Astrocyte of the hippocampus (primary cell): Measurements from ENCODE around the gene RYR3.

Experiments used
- DNase-seq: peaks from one replicate; pipeline ENCODE4 v3.0.0; 2011; ENCODE audit warnings: low read depth, low spot score

RYR3 gene

DNA sequence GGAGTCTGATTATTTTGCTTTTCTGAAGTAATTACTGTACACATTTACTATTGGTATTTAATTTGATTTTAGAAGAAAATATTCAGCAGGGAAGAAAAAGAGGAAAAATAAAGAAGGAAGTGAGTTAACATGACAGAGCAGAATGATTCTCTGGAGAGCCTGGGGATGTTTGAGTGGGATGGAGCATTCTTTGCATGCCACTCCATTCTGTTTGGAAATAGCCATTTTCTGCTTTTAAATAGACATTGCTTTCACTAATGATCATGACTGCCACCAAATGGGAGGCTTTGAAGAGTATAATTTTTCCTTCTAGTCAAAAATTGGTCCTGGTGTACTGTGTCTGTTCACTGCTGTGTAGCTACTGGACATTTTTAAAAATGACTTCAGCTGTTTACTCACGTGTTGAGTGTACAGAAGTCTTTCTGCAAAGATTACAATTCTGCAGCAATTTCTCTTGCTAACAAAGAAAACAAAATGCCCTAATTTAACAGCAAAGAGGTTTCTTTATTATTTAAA lies 196.1 kb downstream of the RYR3 start:
- peak; percentile 30 for DNase-seq

- DNase-seq = no peak
These were observed 197.9 kb downstream of the RYR3 start for GRCh38 chr15:33508703-33509102.

DNA sequence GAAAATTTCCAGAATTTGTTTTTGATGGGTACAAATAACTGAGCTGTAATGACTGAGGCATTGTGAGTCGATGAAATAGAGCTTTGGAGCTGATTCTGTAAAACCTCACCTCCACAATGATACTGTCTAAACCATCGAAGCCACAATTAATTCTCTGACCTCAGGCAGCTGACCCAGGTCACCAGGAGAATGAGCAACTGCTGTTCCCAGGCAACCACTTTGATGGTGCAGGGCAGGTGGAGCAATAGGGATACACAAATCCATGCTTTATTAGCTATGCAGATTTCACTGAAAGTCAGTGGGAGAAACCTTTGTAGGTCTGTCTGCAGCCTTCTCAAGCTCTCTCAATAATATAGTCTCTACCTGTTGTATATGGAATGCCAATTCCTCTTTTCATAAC lies 204.4 kb downstream of the RYR3 start:
- no peak for DNase-seq

DNA sequence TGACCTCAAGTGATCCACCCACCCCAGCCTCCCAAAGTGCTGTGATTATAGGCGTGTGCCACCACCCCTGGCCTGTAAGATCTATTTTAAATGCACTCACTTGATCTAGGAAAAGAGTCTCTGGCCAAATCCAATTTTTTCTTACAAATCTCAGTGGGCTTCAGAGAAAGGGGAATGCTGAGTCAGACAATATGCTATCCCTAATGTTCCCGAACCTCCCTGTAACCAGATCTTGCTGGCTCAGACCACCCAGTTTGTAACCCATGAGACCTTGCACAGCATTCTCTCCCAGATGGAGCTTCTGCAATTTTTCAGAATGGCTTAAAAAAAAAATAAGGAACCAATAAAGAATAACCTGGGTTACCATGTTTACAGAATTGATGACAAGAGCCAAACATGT lies 205.8 kb downstream of the RYR3 start:
- no peak for DNase-seq

- DNase-seq = no peak
These were observed 207.2 kb downstream of the RYR3 start for GRCh38 chr15:33517944-33518343.

DNA sequence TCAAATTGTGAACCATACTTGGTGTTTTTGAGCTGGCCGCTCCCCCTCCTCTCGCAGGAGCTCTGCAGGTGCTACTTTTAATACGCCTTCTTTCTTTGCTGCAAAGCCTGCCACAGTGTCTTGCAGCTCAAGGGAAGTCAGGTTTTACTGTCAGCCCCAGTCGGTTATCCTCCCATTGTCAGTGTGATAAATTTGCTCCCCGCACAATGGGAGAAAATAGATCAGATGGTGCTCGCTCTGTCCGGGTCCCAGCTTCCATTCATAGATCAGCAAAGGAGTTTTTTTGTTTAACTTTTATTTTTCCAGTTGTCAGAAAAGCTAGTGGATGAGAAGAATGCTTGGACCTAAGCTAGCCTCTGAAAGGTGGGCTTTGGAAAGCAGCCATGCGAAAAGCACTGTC lies 207.7 kb downstream of the RYR3 start:
- no peak for DNase-seq

GRCh38 chr15:33524274-33524673 lies 213.5 kb downstream of the RYR3 start:
- DNase-seq = no peak

- DNase-seq = no peak
These were observed 215.8 kb downstream of the RYR3 start for GRCh38 chr15:33526532-33526931.

GRCh38 chr15:33533197-33533596 lies 222.4 kb downstream of the RYR3 start:
- DNase-seq = no peak

- DNase-seq = no peak
These were observed 223.9 kb downstream of the RYR3 start for GRCh38 chr15:33534642-33535041.

DNA sequence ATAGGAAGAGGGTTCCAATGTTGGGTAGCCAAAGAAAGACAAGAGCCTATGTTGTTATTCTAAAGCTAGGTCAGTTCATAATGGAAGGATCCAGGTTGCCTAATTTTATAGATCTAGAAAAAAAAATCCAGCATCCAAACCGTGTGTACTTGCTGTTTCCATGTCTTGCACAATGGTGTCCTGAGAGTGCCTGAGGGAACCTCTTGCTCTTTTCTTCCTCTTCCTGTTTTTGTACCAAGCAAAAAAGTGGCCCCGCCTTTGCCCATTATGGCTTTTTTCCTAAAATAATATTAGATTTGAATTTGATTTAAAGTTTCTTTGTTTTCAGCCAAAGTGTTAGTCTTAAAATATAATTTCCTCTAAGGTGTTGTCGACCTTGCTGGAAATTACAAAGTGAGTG lies 224.4 kb downstream of the RYR3 start:
- no peak for DNase-seq

DNA sequence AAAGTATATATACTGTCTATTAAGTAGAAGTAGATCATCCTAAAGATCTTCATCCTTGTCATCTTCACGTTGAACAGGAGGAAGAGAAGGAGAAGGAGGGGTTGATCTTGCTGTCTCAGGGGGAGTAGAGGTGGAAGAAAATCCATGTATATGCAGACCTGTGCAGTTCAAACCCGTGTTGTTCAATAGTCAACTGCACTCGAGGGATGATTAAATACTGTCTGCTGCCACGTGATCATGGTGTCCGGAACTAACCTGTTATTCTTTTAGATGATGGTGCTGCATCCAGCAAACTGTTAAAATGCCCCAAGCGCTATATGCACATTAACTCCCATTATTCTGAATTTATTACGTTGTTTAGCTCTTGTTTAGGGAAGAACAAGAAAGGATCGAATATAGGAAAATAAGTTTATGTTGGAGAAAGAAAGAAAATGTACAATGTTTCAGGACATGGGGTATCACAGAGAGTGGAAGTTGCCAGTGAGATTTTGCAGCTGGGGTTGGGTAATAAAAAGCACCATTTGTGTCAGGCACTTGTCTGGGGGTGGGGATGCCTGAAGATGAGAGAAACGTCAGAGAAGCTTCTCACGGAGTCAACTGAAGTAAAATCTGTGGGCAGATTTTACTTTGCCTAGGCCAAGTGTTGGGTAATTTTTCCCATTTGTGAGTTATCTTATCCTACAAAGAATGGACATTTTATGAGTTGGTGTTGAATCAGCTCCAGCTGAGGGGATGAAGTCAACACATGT lies 229.2 kb downstream of the RYR3 start:
- no peak for DNase-seq

DNA sequence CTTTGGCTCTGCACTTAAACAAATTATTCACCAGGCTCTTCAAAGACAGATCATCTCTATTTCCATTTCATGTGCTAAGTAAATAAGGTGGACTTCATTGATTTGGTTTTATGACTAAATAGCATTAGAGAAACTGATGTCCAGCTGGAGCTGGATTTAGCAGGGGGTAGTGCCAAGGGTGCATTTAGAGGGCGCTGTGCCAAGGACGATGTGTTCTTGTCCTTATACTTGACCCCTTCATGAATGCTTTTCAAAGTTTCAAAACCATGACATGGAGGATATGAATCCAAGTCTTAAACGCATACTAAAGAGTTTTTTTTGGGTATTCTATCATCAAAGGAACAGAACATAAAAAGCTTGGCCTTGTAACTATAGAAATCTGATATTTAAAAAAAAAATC lies 233.2 kb downstream of the RYR3 start:
- DNase-seq = no peak

- no peak for DNase-seq
These were observed 235.1 kb downstream of the RYR3 start for GRCh38 chr15:33545866-33546265.

GRCh38 chr15:33547876-33548275 lies 237.1 kb downstream of the RYR3 start:
- DNase-seq = peak; percentile 86

DNA sequence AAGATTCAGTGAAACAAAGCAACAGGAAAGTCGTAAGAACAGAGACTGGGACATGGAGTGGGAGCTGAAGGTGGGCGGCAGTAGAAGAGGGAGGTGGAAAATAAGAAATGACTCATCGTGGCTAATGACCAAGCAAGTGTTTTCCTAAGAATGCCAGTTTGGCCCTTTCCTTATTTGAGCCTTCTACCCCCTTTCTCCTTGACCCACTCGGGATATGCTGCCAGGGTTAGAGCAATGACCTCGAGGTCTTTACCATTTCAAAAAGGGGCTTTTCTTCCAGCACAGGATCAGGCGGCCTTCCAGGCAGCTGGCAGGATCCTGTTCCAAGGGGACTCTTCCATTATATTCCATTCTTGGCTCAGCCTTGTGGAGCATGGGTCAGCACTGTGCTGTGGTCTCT lies 241.1 kb downstream of the RYR3 start:
- DNase-seq = peak; percentile 12

DNA sequence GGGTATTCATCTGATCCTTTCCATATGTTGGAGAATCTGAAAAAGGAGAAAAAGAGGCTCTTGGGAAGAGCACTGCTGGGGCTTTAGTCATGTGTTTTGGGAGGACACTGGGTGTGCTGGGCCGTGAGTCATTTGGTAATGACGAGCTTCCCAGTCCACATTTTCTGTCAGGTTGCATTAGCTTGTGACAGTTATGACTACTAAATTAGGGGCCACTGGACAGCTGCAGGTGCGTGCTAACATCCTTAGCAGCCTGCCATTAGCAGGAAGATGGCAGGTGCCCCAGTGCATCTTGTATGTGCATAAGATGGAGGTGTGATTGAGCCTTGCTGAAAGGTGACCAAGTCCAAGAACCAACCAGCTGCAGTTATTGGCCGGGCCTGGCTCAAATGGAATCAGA lies 242.4 kb downstream of the RYR3 start:
- no peak for DNase-seq

DNA sequence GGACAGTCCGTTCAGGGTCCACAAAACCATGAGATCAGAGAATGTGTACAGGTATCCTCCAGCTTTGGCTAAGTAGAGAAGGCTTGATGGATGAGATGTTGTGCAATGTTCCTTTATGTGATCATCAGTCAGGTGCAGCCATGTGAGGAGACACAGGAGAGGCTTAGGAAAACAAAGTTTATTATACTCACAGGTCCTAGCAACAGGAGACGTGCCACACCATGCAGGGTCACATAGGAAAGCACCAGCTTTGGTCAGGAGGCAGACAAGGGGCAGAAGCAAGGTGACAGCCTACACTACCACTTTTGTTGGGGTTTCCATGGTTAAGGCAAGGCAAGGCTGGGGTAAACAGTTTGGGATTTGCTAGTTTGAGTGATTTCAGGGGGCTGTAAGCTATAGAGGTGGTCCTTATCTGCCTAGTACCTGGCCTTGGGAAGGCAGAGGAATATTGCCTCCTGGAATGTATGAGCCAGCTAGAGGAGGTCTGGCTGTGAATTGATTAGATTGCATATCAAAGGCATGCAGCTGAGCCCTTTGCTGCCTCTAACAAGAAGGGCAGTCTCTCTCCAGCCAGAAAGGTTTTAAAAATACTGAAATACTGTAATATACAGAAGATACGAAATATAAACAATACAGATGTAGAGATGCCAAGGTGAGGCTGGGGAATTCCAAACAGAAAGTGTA lies 248.6 kb downstream of the RYR3 start:
- DNase-seq = no peak

GRCh38 chr15:33561407-33561806 lies 250.6 kb downstream of the RYR3 start:
- DNase-seq = no peak

GRCh38 chr15:33561967-33562366 lies 251.2 kb downstream of the RYR3 start:
- DNase-seq = no peak

DNA sequence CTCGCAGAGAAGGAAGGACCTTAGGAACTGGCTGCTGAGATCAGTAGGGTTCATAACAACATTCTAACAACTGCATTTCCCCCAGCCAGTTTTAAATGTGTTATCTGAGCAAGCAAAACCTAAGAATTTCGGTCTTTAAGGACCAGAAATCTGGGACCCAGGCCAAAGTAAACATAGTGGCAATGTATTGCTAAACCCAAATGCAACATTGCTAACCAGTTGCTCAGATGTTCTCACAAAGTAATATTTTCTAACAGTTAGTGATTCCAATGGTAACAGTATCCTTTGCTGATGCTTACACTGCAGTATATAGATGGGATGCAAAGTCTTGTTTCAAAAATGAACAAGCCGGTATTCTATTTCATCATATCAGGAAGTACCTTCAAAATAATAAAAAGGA lies 254.3 kb downstream of the RYR3 start:
- DNase-seq = peak; percentile 92

DNA sequence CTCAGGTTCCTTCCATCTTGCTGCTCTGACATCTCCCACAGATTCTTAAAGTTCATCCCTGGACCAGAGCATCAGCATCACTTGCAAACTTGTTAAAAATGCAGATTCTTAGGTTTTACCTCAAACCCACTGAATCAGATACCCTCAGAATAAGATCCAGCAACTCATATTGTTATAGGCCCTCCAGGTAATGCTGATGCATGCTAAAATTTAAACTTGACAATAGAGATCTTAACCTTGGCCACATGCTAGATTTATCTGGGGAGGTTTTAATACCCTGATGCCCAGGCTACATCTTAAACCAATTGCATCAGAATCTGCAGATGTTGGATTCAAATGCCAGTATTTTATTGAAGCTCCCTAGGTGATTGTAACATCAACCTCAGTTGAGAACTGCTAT lies 256.9 kb downstream of the RYR3 start:
- DNase-seq = no peak

- no peak for DNase-seq
These were observed 258.3 kb downstream of the RYR3 start for GRCh38 chr15:33569036-33569435.
